NCI-H1105 treated with DMSO at 0.1 percent for 48 hours (cell line): Measurements from ENCODE around the gene CABLES1.

Experiments
- DNase-seq: peaks from one replicate; lab custom pipeline; 2025; lab: John Stamatoyannopoulos, UW

Gene CABLES1

DNA sequence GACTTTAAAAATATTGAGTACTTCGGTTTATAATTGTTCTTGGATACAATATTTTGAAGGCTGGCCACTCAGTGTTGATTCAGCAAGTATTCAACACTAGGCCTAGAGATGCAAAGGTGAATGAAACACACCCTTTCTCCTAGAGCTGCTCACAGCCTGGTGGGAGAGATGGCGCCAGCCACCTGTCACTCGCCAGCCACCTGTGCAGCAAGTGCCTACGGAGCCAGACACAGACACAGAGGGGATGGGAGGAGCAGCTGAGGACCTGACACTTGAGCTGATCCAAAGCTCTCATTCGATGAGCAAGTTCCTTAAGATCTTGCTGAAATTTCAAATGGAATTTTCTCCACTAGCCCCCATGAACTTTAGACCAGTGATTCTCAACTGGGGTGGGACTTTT, 166.7 kb downstream of the CABLES1 start:
- peak; percentile 96 for DNase-seq

DNA sequence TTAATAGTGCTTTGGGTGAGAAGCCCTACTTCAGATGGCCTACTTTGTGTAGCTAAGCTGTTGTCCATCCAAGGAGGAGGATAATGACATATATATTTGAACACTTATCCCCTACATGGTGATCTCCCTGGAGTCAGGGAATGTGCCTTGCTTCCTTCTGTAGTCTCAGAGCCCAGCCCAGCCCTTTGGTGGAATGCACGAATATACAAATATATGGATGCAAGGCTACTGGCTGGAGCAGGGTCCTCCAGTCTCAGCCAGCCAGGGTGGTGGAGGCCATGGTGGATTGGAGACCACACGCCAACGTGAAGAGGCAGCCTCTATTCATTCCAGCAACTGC, 167.2 kb downstream of the CABLES1 start:
- no peak for DNase-seq

DNA sequence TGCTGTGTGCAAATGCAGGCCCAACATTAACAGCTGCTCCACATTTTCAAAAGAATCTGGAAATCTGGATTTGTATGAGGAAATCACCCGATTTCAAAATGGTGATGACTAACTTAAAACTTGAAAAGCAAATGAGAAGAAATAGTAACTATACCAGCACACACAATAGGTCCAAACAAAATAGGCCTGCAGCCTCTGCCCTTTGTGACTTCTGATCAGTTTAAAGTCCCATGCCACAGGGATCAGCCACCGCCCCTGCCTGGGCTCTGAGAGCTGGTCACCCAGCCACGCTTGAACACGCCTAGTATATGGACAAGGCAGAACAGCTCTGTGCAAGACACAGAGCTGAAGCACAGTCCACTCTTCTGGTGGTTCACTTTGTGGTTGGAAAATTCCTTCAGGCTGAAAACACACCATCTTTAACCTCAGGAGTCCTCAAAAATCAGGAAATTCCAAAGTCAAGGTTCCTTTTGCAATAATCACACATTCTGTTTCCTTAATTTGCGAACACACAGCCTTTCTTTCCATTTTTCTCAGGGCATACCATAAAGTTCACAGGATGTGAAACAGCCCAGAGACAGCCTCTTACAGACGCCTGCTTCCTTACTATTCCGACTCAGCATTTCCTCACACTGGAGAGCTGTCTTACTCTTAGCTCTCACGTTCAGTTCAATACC, 167.7 kb downstream of the CABLES1 start:
- DNase-seq: no peak

DNA sequence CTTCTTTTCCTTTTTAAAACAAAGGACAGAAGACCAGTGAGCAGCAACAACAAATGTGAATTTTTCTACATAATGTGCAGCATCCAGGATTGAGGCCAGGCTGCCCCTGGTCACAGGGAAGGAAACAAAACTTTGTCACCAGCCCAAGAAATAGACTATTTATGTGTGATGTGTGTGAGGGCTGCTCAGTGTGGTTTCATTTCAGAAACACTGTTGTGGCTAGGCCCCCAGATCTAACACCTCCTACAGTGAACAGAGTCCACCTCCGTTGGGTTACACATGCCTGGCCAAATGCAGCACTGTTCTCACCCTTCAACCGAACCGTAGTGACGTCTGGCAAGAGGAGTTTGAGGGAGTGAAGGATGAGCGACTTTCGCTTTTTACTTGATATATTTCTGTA, 171.5 kb downstream of the CABLES1 start:
- no peak for DNase-seq

DNA sequence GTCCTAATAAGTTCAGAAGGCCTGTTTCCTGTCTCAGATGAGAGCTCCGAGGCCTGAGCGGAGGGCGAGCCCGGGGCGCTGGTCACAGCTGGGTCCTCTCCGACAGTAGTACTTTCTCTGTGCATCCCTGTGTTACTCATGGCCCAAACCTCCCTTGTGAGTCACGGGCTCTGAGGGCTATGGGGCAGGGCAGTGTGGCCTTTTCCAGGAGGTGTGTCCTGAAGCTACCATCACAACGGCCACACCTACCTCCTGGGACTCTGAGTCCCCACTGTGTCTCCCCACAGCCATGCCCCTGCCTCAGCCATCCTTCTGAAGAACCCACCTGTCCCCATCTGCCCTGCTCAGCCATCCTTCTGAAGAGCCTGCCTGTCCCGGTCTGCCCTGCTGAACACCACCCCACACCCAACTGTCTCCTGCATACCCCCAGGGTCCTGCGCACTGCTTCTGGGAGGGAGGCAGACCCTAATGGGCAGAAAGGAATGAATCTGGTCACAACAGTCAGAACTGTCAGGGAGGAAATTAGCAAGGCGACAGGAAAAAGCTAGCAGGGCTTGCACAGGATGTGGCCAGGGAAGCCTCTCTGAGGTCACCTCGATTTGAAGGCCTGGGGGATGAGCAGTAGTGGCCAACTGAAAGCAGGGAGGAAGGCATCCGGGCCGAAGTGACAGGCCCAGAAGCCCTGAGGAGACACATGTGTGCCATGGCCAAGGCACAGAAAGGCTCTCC, 172.4 kb downstream of the CABLES1 start:
- no peak for DNase-seq
